ENCODE data around the gene NKX2-3. TPM values are rescaled to one million over a fixed set of nuclear protein-coding genes. Genes with fewer than 3 reads are reported as not detected.

The NKX2-3 gene
- polyA plus RNA-seq, 3 donors, result not detected

DNA sequence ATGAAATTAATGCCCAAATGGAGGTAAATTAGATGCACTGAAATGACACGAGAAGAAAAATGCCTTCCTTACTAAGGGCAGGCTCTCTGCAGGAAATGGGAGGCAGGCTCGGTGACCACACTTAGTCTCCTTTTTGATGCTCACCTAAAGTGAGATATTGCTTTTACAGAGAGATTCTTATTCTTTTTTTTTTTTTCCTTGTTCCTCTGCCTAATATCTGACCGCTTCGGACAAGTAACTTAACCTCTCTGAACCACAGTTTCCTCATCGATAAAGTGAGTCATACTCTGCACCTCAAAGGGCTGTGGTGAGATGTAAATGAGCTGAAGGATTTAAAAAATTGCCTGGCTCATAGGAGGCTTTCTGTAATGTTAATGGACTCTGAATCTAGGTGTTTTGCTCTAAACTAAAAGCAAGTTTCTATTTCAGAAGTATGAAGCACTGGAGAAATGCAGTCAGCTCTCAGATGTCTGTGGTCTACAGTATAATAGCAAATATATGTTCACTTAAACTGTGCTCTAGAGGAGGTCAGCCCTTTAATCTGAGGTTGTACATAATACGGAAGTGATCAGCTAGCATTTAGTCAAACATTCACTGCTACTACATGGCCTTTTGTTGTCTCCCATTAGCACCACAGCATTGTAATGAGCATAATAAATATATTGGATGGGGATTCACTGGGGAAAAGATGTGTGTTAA lies 23.2 kb downstream of the NKX2-3 start:
- DNase-seq, result peak in 1 of 3 donors; percentile 45
- no peaks in the 10 kb centered on the region for H4K20me1 ChIP-seq (ENCODE audit: insufficient read depth, low read length)
- no peaks in the 10 kb centered on the region for H3K9me3 Mint-ChIP-seq
- peaks cover 8% of the 10 kb centered on the region for H3K4me1 Mint-ChIP-seq
- no peaks in the 10 kb centered on the region for H3K4me1 ChIP-seq (ENCODE audit: control insufficient read depth in 1 of 2, insufficient read depth in 2 of 2, low read length in 2 of 2)
- no peak overlapping the region for H3K27ac ChIP-seq (ENCODE audit: low read depth in 1 of 2, low read length in 2 of 2)
- TF ChIP-seq, protein P1, sequence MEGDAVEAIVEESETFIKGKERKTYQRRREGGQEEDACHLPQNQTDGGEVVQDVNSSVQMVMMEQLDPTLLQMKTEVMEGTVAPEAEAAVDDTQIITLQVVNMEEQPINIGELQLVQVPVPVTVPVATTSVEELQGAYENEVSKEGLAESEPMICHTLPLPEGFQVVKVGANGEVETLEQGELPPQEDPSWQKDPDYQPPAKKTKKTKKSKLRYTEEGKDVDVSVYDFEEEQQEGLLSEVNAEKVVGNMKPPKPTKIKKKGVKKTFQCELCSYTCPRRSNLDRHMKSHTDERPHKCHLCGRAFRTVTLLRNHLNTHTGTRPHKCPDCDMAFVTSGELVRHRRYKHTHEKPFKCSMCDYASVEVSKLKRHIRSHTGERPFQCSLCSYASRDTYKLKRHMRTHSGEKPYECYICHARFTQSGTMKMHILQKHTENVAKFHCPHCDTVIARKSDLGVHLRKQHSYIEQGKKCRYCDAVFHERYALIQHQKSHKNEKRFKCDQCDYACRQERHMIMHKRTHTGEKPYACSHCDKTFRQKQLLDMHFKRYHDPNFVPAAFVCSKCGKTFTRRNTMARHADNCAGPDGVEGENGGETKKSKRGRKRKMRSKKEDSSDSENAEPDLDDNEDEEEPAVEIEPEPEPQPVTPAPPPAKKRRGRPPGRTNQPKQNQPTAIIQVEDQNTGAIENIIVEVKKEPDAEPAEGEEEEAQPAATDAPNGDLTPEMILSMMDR (IDR thresholded peaks at IDR 0.05), result no peak
- H3K27ac Mint-ChIP-seq, result no peak overlapping the region
- peaks cover 2% of the 10 kb centered on the region in 2 donors for H3K27me3 ChIP-seq (ENCODE audit: control insufficient read depth in 2 of 2, insufficient read depth in 2 of 2, low read length in 2 of 2)
- H3K79me2 ChIP-seq (ENCODE audit: insufficient read depth, low read length), result no peaks in the 10 kb centered on the region
- no peak overlapping the region for H3K4me3 Mint-ChIP-seq
- H3K9me3 ChIP-seq (replicated peaks in 1 of 2; ENCODE audit: control insufficient read depth in 1 of 2, insufficient read depth in 1 of 2, low read length in 2 of 2), result no peaks in the 10 kb centered on the region
- no peaks in the 10 kb centered on the region for H3K36me3 Mint-ChIP-seq
- no peaks in the 10 kb centered on the region for H3K36me3 ChIP-seq (replicated peaks in 1 of 2; ENCODE audit: control insufficient read depth in 1 of 2, insufficient read depth in 2 of 2, low read length in 2 of 2)
- intact Hi-C loops (cut with micrococcal nuclease), result no loop called here
- H3K27me3 Mint-ChIP-seq (ENCODE audit: low read depth in 3 of 3), result peaks cover 5 to 24% (median 15%) of the 10 kb centered on the region in 3 donors
- H2AFZ ChIP-seq (ENCODE audit: insufficient read depth, low read depth, low read length, poor library complexity, severe bottlenecking), result no peak overlapping the region
- no peak overlapping the region for H3K9ac ChIP-seq (ENCODE audit: insufficient read depth, low read length, poor library complexity, severe bottlenecking)
- WGBS (ENCODE audit: insufficient coverage), result no CpG with 5 or more reads among the region's 6 CpGs
- no peak overlapping the region for H3K4me2 ChIP-seq (replicated peaks; ENCODE audit: extremely low read depth, low read length, poor library complexity, severe bottlenecking)
- no peak overlapping the region for H3K4me3 ChIP-seq (replicated peaks in 1 of 3; ENCODE audit: low read depth in 2 of 3, low read length in 3 of 3)

DNA sequence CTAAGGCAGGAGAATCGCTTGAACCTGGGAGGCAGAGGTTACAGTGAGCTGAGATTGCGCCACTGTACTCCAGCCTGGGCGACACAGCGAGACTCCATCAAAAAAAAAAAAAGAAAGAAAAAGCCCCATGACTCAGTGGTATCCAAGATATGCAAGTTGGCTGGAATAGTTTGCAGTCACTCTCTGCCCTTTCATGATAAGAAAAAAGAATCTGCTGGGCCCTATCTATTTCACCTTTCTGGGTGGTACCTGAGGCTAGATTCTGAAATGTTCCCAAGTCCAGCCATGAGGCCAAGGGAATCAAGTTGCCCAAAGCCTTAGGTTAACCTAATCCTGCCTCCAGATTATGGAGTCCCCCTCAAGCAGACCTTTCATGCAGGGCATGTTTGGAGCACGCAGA lies 24.3 kb downstream of the NKX2-3 start:
- Mint-ChIP-seq H3K4me1 (peaks cover 6% of the 10 kb centered on the region), H3K27ac (no peak overlapping the region), H3K9me3 (no peaks in the 10 kb centered on the region), H3K36me3 (no peaks in the 10 kb centered on the region), H3K4me3 (no peak overlapping the region), H3K27me3 (ENCODE audit: low read depth in 3 of 3) (peaks cover 5 to 17% (median 7%) of the 10 kb centered on the region in 3 donors)
- Histone ChIP-seq H3K9me3 (replicated peaks in 1 of 2; ENCODE audit: control insufficient read depth in 1 of 2, insufficient read depth in 1 of 2, low read length in 2 of 2) (no peaks in the 10 kb centered on the region), H3K4me3 (replicated peaks in 1 of 3; ENCODE audit: low read depth in 2 of 3, low read length in 3 of 3) (no peak overlapping the region), H3K36me3 (replicated peaks in 1 of 2; ENCODE audit: control insufficient read depth in 1 of 2, insufficient read depth in 2 of 2, low read length in 2 of 2) (no peaks in the 10 kb centered on the region), H3K9ac (ENCODE audit: insufficient read depth, low read length, poor library complexity, severe bottlenecking) (no peak overlapping the region), H3K4me2 (replicated peaks; ENCODE audit: extremely low read depth, low read length, poor library complexity, severe bottlenecking) (no peak overlapping the region), H3K4me1 (ENCODE audit: control insufficient read depth in 1 of 2, insufficient read depth in 2 of 2, low read length in 2 of 2) (no peaks in the 10 kb centered on the region), H2AFZ (ENCODE audit: insufficient read depth, low read depth, low read length, poor library complexity, severe bottlenecking) (no peak overlapping the region), H3K27ac (ENCODE audit: low read depth in 1 of 2, low read length in 2 of 2) (no peak overlapping the region), H4K20me1 (ENCODE audit: insufficient read depth, low read length) (no peaks in the 10 kb centered on the region), H3K27me3 (ENCODE audit: control insufficient read depth in 2 of 2, insufficient read depth in 2 of 2, low read length in 2 of 2) (peaks cover 2% of the 10 kb centered on the region in 2 donors), H3K79me2 (ENCODE audit: insufficient read depth, low read length) (no peaks in the 10 kb centered on the region)
- 100% methylated on average over 2 of the region's 5 CpGs for WGBS (ENCODE audit: insufficient coverage)
- no peak for DNase-seq
- TF ChIP-seq, protein P1 (IDR thresholded peaks at IDR 0.05), result no peak
- intact Hi-C loops (cut with micrococcal nuclease), result no loop called here
